Right lung (tissue), 5 donors: ENCODE results near the gene LZTR1. TPM values are rescaled to one million over a fixed set of nuclear protein-coding genes. Genes with fewer than 3 reads are reported as not detected.

ENCODE experiments used
- DNase-seq, 2 donors: peaks; one replicate each; pipeline ENCODE4 v3.0.0-alpha.2; 2013
- polyA plus RNA-seq, 5 donors: library from polyadenylated mRNA; unstranded; fragments of 120-200 nt; gene quantifications; one replicate each; pipeline versions ENCODE4 v1.2.1 to v1.2.3, GENCODE V29; 2013; ENCODE audit warnings: inconsistent platforms in 1 of 5, low replicate concordance in 1 of 5; ENCODE audit not compliant: insufficient read length in 5 of 5, insufficient read depth in 1 of 5

Gene LZTR1
- polyA plus RNA-seq, 5 donors, result 43.4 to 67.5 (median 55.6) TPM

- no peak for DNase-seq
Observed at GRCh38 chr22:20979940-20980453, 2.1 kb upstream of the LZTR1 start.

GRCh38 chr22:20980523-20980922 is 1.6 kb upstream of the LZTR1 start:
- no peak for DNase-seq

GRCh38 chr22:20980938-20981722 is 967 bp upstream of the LZTR1 start:
- no peak for DNase-seq

DNA sequence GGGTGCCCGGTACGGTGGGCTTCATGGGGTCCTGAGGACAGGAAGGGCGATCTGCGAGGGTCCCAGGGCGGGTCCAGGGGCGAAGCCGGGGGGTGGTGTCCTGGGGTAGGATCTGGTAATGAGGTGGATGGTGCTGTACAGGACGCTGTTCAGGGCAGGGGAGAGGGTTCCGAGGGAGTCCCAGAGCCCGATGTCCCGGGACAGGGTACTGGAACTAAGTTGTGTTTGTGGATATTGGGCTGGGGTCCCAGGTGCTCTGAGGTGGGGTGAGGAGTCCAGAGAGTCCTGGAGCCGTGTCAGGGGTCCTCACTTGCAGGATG is 426 bp downstream of the LZTR1 start:
- DNase-seq, result no peak

DNA sequence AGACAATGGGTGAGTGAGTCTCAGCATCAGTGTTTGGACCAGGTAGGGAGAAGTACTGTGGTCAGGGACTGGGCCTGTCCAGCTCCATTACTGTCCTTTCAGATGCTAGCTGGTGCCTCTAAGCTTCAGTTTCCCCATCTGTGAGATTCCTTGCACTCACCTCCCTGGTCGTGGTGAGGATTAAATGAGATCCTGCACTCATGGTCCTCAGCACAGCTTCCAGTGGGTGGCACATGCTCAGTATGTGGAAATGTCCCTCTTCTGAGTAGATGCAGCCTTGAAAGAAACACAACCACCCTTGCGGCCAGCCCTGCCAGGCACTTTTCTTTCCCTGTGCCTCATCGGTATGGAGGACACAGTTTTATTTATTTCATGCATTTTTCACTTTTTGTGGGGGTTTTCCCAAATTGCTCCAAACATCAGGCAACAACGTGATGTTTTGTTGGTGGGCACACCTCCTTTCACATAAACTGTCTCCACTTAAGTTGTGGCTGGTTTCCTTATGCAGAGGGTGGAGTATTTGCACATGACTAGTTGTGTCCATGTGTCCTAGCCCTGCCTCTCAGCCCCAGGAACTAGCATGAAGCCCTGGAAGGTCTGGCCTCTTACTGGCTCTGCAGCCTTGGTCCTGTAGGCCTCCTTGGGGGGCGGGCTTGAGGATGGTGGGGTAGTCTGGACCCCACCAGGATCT is 1.1 kb downstream of the LZTR1 start:
- DNase-seq, result no peak

GRCh38 chr22:20985720-20986119 is 3.6 kb downstream of the LZTR1 start:
- DNase-seq, result no peak

DNA sequence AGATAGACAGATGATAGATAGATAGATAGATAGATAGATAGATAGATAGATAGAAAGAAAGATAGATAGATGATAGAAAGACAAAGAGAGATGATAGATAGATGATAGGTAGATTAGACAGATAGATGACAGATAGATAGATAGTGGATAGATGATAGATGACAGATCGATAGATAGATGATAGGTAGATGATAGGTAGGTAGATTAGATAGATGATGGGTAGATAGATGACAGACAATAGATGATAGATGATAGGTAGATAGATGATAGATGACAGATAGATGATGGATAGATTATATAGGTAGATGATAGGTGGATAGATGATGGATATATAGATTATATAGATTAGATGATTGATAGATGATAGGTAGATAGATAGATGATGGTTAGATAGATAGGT is 4.3 kb downstream of the LZTR1 start:
- DNase-seq, result no peak

- no peak for DNase-seq
Observed at GRCh38 chr22:20987375-20987774, 5.3 kb downstream of the LZTR1 start.

DNA sequence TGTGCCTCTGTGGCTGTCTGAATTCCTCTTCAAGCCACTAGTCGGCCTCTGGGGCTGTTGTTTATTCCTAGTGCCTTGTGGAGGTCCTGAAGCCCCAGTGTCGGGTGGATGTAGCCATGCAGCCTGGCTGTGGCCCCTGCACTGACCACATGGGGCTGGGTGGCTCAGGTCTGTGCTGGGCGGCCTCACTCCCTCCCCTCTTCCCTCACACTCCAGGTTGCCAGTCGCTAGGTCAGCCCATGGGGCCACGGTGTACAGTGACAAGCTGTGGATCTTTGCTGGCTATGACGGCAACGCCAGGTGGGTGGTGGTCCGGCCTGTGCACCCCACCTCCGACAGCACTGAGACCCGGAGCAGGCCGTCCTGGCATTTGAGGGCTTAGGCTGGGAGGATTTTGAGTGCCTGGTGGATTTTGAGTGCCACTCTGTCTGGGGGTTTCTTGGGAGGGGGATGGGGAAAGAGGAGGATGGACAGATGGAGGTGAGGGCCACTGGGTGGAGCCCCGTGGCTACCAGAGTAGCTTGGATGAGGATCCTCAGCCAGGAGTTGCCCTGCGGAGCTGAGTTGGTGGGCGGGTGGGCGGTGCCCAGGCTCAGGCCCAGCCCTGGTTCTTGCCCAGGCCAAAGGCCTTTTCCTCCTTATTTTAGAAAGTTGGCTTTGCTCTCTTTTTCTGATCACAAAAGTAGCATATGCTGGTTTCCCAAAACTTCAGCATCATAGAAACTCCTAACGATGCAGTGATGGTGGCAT is 6.7 kb downstream of the LZTR1 start:
- no peak for DNase-seq

DNA sequence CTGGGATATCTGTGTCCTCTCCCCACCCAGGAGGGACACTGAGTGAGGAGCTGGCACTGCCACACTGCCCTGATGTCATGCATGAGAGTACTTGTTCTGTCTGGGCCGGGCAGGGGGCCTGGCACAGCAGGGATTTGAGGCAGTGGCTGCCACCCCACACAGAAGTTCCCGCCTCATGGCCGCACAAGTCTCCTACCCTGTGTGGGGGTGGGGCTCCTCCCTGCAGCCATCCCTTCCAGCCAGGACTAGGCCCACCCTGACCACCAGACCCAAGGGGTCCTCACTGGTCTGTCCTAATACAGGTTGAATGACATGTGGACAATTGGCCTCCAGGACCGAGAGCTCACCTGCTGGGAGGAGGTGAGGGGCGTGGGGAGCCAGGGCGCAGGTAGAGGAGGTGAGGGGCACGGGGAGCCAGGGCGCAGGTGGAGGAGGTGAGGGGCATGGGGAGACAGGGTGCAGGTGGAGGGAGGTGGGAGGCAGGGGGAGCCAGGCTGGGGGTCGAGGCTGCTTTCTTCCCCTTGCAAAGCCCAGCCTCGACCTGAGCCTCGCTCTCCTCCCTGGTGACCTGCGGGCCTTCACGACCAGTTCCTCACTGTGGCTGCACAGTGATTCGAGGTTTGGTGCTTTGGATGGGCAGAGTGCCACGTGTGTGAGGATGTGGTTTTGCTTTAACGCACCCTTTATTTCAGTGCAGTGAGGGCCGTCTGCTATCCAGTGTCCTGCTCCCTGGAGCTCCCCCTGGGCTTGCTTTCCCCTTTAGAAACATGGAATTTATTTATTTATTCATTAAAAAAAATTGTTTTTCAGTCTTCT is 7.4 kb downstream of the LZTR1 start:
- no peak for DNase-seq

- DNase-seq, result no peak
Observed at GRCh38 chr22:20990184-20991180, 8.4 kb downstream of the LZTR1 start.

- DNase-seq, result no peak
Observed at GRCh38 chr22:20991252-20992055, 9.4 kb downstream of the LZTR1 start.

DNA sequence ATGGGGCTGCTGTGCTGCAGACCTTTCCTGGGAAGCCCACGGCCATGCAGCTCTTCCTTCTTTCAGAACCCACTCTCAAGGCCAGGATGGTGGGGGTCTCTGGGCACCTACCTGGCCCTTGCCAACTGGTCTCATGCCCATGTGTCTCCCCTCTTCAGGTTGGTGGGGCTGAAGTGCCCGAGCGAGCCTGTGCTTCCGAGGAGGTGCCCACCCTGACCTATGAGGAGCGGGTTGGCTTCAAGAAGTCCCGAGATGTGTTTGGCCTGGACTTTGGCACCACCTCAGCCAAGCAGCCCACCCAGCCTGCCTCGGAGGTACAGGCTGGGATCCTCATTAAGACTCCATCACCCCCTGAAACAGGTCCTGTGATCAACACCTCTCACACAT is 10.0 kb downstream of the LZTR1 start:
- no peak for DNase-seq

- no peak for DNase-seq
Observed at GRCh38 chr22:20992456-20993303, 10.6 kb downstream of the LZTR1 start.

- DNase-seq, result no peak
Observed at GRCh38 chr22:20993304-20994127, 11.4 kb downstream of the LZTR1 start.

GRCh38 chr22:20994128-20994901 is 12.2 kb downstream of the LZTR1 start:
- DNase-seq, result no peak

DNA sequence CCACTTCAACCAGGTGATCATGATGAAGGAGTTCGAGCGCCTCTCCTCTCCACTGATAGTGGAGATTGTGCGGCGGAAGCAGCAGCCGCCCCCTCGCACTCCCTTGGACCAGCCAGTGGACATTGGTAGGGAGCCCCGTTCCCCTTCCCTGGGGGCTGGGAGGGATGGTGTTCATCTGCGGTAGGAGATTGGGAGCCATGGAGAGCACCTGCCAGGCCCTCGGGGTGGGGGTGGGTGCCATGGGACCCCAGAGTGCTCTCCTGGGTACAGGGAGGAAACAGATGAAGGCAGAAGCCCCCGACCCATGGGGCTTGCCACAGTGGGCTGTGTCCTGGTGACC is 12.8 kb downstream of the LZTR1 start:
- no peak for DNase-seq
